Coronary artery (tissue), 2 donors: ENCODE data around the gene SCN9A.

Source experiments
- DNase-seq: peaks from one replicate; pipeline ENCODE4 v3.0.0-alpha.2; 2017; ENCODE audit warnings: low spot score
- H3K27ac ChIP-seq, 2 donors: fragments of 200-600 bp; sonication (generic); one replicate each; pipeline ENCODE4 v1.5.1; 2016 to 2019
- H3K4me3 ChIP-seq: fragments of 200-600 bp; sonication (generic); 2 replicates; pipeline ENCODE4 v1.5.1; 2016; ENCODE audit warnings: mild to moderate bottlenecking, moderate library complexity
- TF ChIP-seq, protein P1 (sequence below): fragments of 200-600 bp; sonication (generic); IDR thresholded peaks from one replicate; pipeline ENCODE4 v1.5.1; 2019; ENCODE audit warnings: antibody characterized with exemption

Gene SCN9A

DNA sequence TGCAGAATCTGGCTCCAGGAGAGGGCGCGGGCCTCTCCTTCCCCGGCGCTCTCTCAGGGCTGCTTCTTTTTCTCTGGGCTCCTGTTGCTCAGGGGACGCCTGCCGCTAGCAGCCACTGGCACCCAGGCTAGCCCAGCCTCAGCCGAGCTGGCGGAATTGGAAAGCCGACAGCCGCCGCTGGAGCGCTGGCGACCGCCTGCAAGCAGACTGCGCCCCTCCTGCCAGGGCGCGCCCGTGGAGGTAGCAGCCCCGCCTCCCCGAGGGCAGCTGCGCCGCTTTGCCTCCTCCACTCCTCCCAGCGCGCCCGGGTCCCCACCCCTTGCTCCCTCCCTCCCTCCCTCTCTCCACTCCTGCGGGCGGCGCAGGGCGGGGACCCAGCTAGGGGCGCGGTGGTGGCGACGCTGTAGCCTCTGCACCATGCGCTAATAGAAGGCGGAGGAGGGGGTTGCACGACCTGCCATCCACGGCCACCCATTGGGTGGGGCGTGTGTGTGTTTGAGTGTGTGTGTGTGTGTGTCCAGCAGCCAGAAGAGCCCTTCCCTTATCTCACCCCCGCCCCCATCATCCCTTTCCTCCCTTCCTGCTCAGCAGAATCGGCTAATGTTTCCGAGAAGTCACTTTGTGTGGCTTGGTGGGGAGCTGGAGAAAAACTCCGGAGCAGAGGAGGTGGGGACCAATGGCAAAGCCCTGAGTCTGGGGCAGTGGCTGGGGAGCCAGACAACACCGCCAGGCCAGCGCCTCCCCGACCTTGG, at the start of gene SCN9A:
TSS of gene SCN9A (minus strand) at position 209 of the 752 bp plus-strand sequence. CDS start 64,188 bp downstream, outside the sequence.
- TF ChIP-seq, protein P1, sequence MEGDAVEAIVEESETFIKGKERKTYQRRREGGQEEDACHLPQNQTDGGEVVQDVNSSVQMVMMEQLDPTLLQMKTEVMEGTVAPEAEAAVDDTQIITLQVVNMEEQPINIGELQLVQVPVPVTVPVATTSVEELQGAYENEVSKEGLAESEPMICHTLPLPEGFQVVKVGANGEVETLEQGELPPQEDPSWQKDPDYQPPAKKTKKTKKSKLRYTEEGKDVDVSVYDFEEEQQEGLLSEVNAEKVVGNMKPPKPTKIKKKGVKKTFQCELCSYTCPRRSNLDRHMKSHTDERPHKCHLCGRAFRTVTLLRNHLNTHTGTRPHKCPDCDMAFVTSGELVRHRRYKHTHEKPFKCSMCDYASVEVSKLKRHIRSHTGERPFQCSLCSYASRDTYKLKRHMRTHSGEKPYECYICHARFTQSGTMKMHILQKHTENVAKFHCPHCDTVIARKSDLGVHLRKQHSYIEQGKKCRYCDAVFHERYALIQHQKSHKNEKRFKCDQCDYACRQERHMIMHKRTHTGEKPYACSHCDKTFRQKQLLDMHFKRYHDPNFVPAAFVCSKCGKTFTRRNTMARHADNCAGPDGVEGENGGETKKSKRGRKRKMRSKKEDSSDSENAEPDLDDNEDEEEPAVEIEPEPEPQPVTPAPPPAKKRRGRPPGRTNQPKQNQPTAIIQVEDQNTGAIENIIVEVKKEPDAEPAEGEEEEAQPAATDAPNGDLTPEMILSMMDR: no peak
- peak within 1 kb of the TSS in 1 of 2 donors; percentile 53 for H3K27ac ChIP-seq
- peak; percentile 76 for DNase-seq
- peak within 1 kb of the TSS; percentile 71 for H3K4me3 ChIP-seq

GRCh38 chr2:166424841-166425240, 49.1 kb upstream of the SCN9A start:
- Histone ChIP-seq H3K4me3 (no peak overlapping the region), H3K27ac (no peak overlapping the region)
- DNase-seq: no peak
- TF ChIP-seq, protein P1: no peak

GRCh38 chr2:166419616-166419934, 43.8 kb upstream of the SCN9A start:
- TF ChIP-seq, protein P1: no peak
- no peak for DNase-seq
- H3K27ac ChIP-seq: no peak overlapping the region
- no peak overlapping the region for H3K4me3 ChIP-seq

DNA sequence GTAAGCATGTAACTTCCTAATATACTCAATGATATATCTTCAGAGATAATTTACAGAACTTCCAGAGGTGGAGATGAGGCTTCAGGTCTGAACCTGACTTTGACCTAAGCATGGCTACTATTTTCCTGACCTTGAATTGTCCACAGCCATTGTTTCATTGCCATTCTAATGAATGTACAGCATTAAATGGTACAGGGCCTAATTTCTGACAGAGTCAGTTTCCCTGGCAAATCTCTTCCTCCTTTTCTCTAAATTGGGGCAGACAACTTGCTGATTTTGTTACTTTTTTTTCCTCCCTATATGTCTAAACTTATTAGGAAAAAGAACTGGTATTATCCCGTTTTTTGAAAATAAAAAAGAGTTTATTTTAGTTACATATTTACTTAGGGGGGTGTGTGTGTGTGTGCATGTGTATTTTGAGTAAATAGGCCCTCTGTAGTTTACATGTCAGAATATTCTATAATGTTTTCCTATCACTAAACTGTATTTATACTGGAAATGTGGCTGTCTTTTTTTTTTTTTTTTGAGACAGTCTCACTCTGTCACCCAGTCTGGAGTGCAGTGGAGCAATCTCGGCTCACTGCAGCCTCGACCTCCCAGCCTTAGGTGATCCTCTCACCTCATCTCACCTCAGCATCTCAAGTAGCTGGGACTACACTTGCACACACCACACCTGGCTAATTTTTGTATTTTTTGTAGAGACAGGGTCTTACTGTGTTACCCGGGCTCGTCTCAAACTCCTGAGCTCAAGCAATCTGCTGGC, 43.3 kb upstream of the SCN9A start:
- H3K27ac ChIP-seq: no peak overlapping the region
- H3K4me3 ChIP-seq: no peak overlapping the region
- DNase-seq: no peak
- TF ChIP-seq, protein P1: no peak

DNA sequence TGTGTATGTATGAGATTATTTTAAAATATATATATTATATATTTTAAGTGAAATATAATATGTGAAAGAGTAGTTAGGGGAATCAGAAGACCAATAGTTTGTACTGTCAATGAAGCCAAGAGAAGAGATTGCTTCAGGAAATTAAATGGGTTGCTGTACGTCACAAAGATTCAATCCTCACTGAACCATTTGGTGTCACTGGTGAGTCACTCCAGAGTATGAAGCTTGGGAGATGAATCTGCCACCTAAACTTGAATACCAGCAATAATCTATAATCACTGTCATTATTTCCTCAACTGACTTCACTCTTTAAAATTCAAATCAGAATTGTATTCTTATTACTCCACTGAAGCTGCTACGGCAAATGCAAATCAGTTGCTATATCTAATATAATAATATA, 41.9 kb upstream of the SCN9A start:
- H3K27ac ChIP-seq: no peak overlapping the region
- DNase-seq: no peak
- TF ChIP-seq, protein P1: no peak
- no peak overlapping the region for H3K4me3 ChIP-seq

DNA sequence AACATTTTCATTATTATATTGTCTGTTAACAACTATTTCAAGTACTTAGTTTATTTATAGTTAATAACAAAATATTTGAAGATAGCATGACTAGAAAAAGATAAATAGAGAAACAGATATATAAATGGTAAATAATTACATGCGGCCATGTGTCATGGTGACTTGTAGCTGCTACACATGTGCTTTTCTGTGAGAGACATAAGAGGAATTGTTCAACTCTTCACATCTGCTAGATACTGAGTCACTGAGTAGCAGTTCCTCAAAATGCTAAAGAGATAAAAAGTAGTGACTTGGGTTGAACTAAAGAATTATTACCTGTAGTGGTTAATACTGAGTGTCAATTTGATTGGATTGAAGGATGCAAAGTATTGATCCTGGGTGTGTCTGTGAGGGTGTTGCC, 37.5 kb upstream of the SCN9A start:
- DNase-seq: no peak
- Histone ChIP-seq H3K4me3 (no peak overlapping the region), H3K27ac (no peak overlapping the region)
- TF ChIP-seq, protein P1: no peak
